ENCODE measurements around the gene TRIM66. TPM values are rescaled to one million over a fixed set of nuclear protein-coding genes. Genes with fewer than 3 reads are reported as not detected.

TRIM66 gene
- total and polyA plus RNA-seq, 4 donors = 1.6 to 14.3 (median 2.5) TPM

- DNase-seq (ENCODE audit: low spot score) = no peak
- 89% methylated on average over 5 of the region's 5 CpGs for WGBS
- Histone ChIP-seq H3K36me3 (ENCODE audit: control insufficient read depth in 4 of 4, insufficient read depth in 3 of 4, low read depth in 1 of 4, low read length in 3 of 4) (peaks cover 5 to 25% (median 17%) of the 10 kb centered on the region in 4 donors), H3K27ac (ENCODE audit: low read depth in 1 of 2, low read length in 2 of 2) (no peak overlapping the region), H3K9ac (ENCODE audit: low read depth in 1 of 2, low read length in 2 of 2) (no peak overlapping the region), H3K4me3 (ENCODE audit: low read depth in 1 of 3, low read length in 3 of 3) (no peak overlapping the region), H3K27me3 (ENCODE audit: control insufficient read depth in 4 of 4, insufficient read depth in 4 of 4, low read length in 3 of 4) (no peaks in the 10 kb centered on the region), H3K4me1 (ENCODE audit: control insufficient read depth in 4 of 4, insufficient read depth in 4 of 4, low read length in 3 of 4) (peaks cover 10 to 39% (median 36%) of the 10 kb centered on the region in 4 donors), H3K9me3 (ENCODE audit: control insufficient read depth in 4 of 4, low read length in 3 of 4) (no peaks in the 10 kb centered on the region)
- no peak for TF ChIP-seq ATF3 (IDR thresholded peaks at IDR 0.05)
Observed at GRCh38 chr11:8711895-8712442, 29.5 kb upstream of the TRIM66 start.

GRCh38 chr11:8709777-8710176, 27.3 kb upstream of the TRIM66 start:
- 92% methylated on average over 4 of the region's 4 CpGs for WGBS
- no peak overlapping the region for H3K27ac ChIP-seq (ENCODE audit: low read depth in 1 of 2, low read length in 2 of 2)
- no peak for TF ChIP-seq NR2F2 (IDR thresholded peaks at IDR 0.05)
- no peak for TF ChIP-seq RAD21 (IDR thresholded peaks at IDR 0.05)
- TF ChIP-seq FOXA1 (IDR thresholded peaks at IDR 0.05) = no peak
- no peak for TF ChIP-seq SP1 (IDR thresholded peaks at IDR 0.05)
- no peak for TF ChIP-seq HNF4G (IDR thresholded peaks at IDR 0.05)
- TF ChIP-seq ZBTB33 (IDR thresholded peaks at IDR 0.05) = no peak
- TF ChIP-seq MAX (IDR thresholded peaks at IDR 0.05) = no peak
- TF ChIP-seq HNF4A (conservative IDR thresholded peaks at IDR 0.05) = no peak
- no peak for TF ChIP-seq JUND (IDR thresholded peaks at IDR 0.05)
- TF ChIP-seq RXRA (IDR thresholded peaks at IDR 0.05) = no peak
- H3K27me3 ChIP-seq (ENCODE audit: control insufficient read depth in 4 of 4, insufficient read depth in 4 of 4, low read length in 3 of 4) = no peaks in the 10 kb centered on the region
- H3K36me3 ChIP-seq (ENCODE audit: control insufficient read depth in 4 of 4, insufficient read depth in 3 of 4, low read depth in 1 of 4, low read length in 3 of 4) = peaks cover 5 to 36% (median 24%) of the 10 kb centered on the region in 4 donors
- peaks cover 7 to 24% (median 21%) of the 10 kb centered on the region in 4 donors for H3K4me1 ChIP-seq (ENCODE audit: control insufficient read depth in 4 of 4, insufficient read depth in 4 of 4, low read length in 3 of 4)
- no peak overlapping the region for H3K4me3 ChIP-seq (ENCODE audit: low read depth in 1 of 3, low read length in 3 of 3)
- DNase-seq (ENCODE audit: low spot score) = no peak
- no peak overlapping the region for H3K9ac ChIP-seq (ENCODE audit: low read depth in 1 of 2, low read length in 2 of 2)
- H3K9me3 ChIP-seq (ENCODE audit: control insufficient read depth in 4 of 4, low read length in 3 of 4) = no peaks in the 10 kb centered on the region

DNA sequence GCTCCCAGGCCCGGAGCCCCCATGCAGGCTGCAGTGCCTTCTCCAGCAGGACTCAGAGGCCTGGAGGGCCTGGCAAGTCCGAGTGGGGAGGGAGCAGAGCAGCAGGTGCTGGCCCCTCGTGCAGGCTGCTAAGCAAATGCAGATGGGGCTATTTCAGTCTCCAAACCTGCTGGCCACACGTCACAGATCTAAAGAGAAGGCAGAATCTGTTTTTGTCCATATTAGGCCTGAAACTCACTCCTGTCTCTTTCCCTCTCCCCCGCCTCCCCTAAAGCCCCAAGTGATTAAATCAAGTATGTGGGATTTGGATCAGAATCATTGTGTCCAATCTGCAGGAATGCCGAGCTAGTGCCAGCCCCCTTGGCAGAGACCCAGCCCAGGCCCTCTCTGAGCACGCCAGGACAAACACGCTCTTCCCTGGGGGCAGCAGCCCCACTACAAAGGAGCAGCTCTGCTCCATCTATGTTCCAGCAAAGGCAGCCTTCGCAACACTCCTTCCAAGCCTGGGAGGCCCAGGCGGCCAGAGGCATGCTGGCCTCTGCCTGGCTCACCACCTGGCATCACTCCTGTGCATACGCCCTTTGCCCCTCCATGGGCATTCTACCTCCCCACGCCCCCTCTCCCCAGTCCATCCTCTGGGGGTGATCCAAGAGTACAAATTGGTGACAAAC, 26.7 kb upstream of the TRIM66 start:
- Histone ChIP-seq H3K36me3 (ENCODE audit: control insufficient read depth in 4 of 4, insufficient read depth in 3 of 4, low read depth in 1 of 4, low read length in 3 of 4) (peaks cover 5 to 37% (median 28%) of the 10 kb centered on the region in 4 donors), H3K27ac (ENCODE audit: low read depth in 1 of 2, low read length in 2 of 2) (peak overlapping the region in 1 of 2 donors; percentile 38), H3K9ac (ENCODE audit: low read depth in 1 of 2, low read length in 2 of 2) (no peak overlapping the region), H3K9me3 (ENCODE audit: control insufficient read depth in 4 of 4, low read length in 3 of 4) (no peaks in the 10 kb centered on the region), H3K27me3 (ENCODE audit: control insufficient read depth in 4 of 4, insufficient read depth in 4 of 4, low read length in 3 of 4) (no peaks in the 10 kb centered on the region), H3K4me3 (ENCODE audit: low read depth in 1 of 3, low read length in 3 of 3) (no peak overlapping the region), H3K4me1 (ENCODE audit: control insufficient read depth in 4 of 4, insufficient read depth in 4 of 4, low read length in 3 of 4) (peaks cover 4 to 18% (median 15%) of the 10 kb centered on the region in 4 donors)
- DNase-seq (ENCODE audit: low spot score) = no peak
- 59% methylated on average over 12 of the region's 12 CpGs for WGBS
- no peak for TF ChIP-seq EGR1 (IDR thresholded peaks at IDR 0.05; ENCODE audit: low read depth in 2 of 2)
- TF ChIP-seq FOXA2 (IDR thresholded peaks at IDR 0.05) = no peak
- no peak for TF ChIP-seq ZBTB33 (IDR thresholded peaks at IDR 0.05)
- no peak for TF ChIP-seq YY1 (IDR thresholded peaks at IDR 0.05)
- peak in 1 of 2 donors; percentile 55 for TF ChIP-seq RAD21 (IDR thresholded peaks at IDR 0.05)
- TF ChIP-seq TAF1 (conservative IDR thresholded peaks at IDR 0.05) = no peak
- peak; percentile 53 for TF ChIP-seq RXRA (IDR thresholded peaks at IDR 0.05)
- TF ChIP-seq ATF3 (IDR thresholded peaks at IDR 0.05) = no peak
- TF ChIP-seq MAX (IDR thresholded peaks at IDR 0.05) = no peak
- TF ChIP-seq REST (IDR thresholded peaks at IDR 0.05) = peak; percentile 19
- no peak for TF ChIP-seq JUND (IDR thresholded peaks at IDR 0.05)
- peak; percentile 38 for TF ChIP-seq SP1 (IDR thresholded peaks at IDR 0.05)
- TF ChIP-seq GABPA (IDR thresholded peaks at IDR 0.05 in 1 of 2, conservative IDR thresholded peaks at IDR 0.05 in 1 of 2) = peak in 1 of 2 donors; percentile 49
- TF ChIP-seq NR2F2 (IDR thresholded peaks at IDR 0.05) = peak; percentile 22

Measured in liver (tissue), 9 donors.